ENCODE measurements around the gene EIF4A3. TPM values are rescaled to one million over a fixed set of nuclear protein-coding genes. Genes with fewer than 3 reads are reported as not detected.

The EIF4A3 gene
- polyA plus RNA-seq, 6 donors from 2014 or later = 57.1 to 75.2 (median 64.0) TPM

Other genes starting within 250 kb of the EIF4A3 start
- gene TBC1D16, start 111.3 kb downstream of the EIF4A3 start, polyA plus RNA-seq (ENCODE audit: low read depth in 6 of 6) = 1 to 10 TPM in 3 of 6 donors, under 1 TPM in 2, not detected in 1; 0.31 to 2.6 (median 1.4) TPM
- gene CCDC40, start 110.5 kb downstream of the EIF4A3 start, polyA plus RNA-seq (ENCODE audit: low read depth in 6 of 6) = not detected
- 10 to 100 TPM in 5 of 6 donors, 1 to 10 TPM in 1; 6.5 to 18.2 (median 14.5) TPM for gene GAA, start 45.5 kb downstream of the EIF4A3 start, polyA plus RNA-seq (ENCODE audit: low read depth in 6 of 6)
- not detected for gene CARD14, start 22.9 kb upstream of the EIF4A3 start, polyA plus RNA-seq (ENCODE audit: low read depth in 6 of 6)
- 10 to 100 TPM; 12.3 to 38.5 (median 22.4) TPM for gene SGSH, start 73.2 kb upstream of the EIF4A3 start, polyA plus RNA-seq (ENCODE audit: low read depth in 6 of 6)
- gene SLC26A11, start 73.3 kb upstream of the EIF4A3 start, polyA plus RNA-seq (ENCODE audit: low read depth in 6 of 6) = 1 to 10 TPM; 1.6 to 9.5 (median 7.4) TPM
- 10 to 100 TPM in 5 of 6 donors, 1 to 10 TPM in 1; 9.2 to 34.7 (median 18.3) TPM for gene RNF213, start 113.7 kb upstream of the EIF4A3 start, polyA plus RNA-seq (ENCODE audit: low read depth in 6 of 6)